Activated CD4-positive, alpha-beta T cell treated with anti-CD3 and anti-CD28 coated beads, Interleukin-2, Interleukin-6, amounts not matched to agents 100 ng/mL and 50 ng/mL, durations not matched to agents 16 hours and 8 hours (primary cell): Measurements from ENCODE around the gene BRD3.
"Not testable (repeated sequence)": the region's sequence is repeated elsewhere in the genome, so short reads cannot be mapped to it uniquely, and the experiment has no call there.

ENCODE experiments used
- DNase-seq: peaks from one replicate; pipeline ENCODE4 v3.0.0-alpha.2; 2020

BRD3 gene

DNA sequence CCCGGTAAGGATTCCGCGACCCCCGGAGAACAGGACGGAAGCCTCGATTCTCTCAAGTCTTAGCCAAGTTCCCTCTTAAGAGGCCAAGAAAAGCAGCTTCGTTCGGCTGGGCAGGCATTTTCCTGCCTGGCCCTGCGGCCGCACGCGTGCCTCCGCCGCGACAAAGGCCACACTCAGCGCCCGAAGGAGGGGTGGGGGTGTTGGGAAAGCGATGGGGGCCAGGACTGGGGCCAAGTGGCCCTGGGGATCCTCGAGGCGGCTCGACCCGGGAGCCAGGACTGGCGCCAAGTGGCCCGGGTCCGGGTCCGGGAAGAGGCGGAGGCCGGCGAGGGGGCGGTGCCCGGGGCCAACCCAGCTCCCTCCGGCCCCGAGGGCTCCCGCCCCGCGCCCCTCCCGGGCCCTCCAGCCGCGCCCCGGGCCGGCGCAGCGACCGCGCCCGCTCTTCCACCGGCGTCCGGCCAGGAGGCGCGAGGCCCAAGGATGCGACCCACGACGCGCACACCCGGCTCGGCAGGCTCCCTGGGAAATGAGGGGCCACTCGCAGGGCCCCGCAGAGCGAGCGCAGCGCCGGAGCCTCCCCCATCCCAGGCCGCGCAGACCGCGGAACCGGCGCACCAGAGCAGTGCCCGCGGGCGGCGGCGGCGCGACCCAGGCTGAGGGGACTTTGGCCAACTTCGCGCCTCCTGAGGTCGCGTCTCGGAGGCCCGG lies 76.5 kb downstream of the BRD3 start:
- DNase-seq, result no peak

DNA sequence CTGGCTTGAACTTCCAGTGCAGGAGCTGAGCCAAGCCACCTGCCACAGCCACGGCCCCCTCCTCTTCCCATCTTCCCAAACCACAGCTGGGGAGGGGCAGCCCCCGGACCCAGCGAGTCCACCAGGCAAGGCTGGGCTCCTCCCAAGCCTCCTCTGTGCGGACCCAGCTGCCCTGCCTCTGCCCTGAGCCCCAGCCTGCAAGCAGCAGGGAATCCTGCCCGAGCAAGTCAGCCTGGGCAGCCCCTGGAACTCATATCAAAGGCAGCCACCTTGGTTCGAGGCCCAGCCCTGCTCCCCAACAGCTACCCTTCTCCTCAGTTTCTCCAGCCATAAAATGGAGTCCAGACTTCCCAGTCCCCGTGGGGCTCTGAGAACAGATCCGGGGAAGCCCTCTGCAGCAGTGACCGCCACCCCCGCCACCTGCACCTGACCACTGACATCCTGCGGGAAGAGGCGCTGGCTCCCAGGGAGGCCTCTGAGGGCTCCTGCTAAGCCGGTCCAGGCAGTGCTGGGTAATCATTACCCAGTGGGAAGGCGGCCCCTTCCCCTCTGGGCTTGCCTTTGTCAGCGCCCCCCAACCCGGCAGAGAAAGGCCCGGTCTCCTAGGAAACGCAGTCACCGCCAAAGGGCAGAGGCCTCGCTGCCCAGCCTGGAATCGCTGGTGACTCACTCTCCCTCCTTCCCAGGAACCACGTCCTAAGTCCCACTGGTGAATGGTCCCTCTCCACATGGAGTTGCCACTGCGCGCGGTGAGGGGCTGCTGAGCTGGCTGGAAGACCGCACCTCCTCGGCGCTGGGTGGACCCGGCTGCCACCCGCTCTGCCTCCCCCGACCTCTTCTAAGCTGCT lies 77.2 kb downstream of the BRD3 start:
- no peak for DNase-seq

DNA sequence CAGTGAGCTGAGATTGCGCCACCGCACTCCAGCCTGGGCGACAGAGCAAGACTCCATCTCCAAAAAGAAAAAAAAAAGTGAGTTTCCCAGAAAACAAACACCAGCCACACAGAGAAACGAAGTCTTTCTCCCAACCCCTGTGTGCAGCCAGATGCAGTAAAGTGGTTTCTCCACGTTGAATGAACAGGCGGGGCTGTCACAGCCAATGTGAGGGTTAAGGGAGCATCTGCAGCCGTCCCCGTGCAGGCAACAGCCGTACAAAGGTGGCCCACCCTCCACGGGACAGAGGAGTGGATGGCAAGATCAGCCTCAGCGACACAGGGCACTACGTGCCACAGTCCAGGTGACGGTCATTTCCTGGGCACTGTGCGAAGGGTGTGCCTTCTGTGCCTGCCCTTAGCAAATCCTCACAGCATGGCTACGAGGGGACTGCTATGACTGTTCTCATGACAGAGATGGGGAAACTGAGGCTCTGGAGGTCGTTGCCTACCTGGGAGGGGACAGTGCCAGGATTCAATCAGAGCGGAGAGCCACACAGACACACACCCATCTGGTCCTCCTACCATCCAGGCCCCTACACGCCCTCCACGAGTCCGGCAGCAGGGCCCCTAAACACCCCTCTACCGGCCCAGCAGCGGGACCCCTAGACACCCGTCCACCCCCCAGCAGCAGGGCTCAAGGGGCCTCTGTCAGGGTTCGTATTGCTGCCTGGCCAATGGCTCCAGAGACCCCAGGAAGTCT lies 78.0 kb downstream of the BRD3 start:
- no peak for DNase-seq

DNA sequence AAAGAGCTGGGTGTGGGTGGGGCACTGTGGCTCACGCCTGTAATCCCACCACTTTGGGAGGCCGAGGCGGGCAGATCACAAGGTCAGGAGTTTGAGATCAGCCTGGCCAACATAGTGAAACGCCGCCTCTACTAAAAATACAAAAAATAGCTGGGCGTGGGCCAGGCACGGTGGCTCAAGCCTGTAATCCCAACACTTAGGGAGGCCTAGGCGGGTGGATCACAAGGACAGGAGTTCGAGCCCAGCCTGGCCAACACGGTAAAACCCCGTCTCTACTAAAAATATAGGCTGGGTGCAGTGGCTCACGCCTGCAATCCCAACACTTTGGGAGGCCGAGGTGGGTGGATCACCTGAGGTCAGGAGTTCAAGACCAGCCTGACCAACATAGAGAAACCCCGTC lies 79.1 kb downstream of the BRD3 start:
- DNase-seq, result not testable (repeated sequence)

DNA sequence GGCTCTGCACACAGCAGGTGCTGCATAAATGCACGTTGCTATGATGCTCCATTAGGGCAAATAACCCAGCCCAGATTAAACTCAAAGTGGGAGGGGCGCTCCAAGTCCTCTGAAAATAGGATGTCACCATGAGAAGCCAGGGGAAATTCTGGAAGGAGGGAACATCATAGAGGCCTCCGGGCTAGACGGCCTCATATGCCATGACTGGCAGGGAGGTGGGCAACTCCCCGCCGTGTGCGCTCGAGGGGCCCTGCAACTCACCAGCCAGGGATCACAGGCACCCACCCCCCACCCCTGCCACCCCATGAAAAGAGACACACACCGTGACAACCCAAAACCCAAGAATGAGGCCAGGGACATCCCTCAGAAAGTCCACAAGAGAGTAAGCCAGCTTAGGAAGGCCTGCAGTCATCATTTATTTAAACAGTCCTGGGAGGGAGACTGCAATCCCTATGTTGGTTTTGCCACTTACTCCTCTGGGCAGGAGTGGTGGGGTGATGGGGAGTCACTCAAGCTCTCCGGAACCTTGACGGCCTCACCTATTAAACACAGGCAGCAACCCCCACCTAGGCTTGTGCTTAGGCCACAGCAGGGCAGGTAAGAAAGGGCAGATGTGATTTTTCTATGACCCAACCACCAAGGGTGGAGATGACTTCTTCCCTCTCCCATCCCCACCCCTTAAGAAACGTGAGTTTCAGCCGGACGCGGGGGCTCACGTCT lies 79.7 kb downstream of the BRD3 start:
- no peak for DNase-seq

DNA sequence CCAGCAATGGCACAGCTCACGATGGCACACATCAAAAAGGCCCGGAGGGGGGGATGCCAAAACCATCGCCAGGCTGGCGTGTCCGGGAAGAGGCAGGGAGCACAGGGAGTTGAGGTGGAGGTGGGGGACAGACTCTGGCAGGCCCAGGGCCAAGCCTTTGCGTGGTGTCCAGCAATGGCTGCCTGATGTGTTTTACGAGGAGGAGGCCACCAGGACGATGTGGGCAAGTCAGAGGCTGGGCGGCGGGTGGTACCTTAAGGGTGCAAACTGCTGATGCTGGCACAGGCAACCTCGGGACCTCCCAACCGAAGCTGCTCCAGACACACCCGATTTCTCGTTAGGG lies 80.4 kb downstream of the BRD3 start:
- no peak for DNase-seq

DNA sequence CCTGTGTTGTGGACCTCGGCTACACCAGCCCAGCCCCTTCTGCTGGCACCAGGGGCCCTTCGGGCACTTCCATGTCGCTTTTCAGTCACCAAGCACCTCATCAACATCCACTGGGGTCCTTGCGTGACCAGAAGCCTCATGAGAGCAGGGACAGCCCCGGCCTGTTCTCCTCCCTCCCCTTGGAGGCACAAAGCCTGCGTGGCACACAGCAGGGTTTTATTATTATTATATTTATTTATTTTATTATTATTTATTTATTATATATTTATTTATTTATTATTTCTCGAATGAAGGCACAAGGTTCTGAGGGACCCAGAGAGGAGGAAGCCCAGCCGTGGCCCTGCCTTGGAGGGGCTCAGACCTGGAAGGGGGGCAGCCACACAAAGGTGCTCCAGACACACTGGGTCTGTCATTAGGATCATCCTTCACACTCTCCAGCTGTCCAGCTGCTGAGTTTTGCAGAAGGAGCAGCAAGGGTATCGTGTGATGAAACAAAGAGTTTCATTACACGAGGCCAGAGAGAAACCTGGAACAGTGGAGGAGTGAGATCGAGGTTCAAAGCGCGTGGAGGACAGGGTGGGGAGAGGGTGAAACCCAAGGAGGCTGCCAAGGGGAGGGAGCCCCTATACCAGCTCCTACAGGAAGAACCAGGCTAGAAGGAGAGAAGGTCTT lies 80.9 kb downstream of the BRD3 start:
- no peak for DNase-seq

DNA sequence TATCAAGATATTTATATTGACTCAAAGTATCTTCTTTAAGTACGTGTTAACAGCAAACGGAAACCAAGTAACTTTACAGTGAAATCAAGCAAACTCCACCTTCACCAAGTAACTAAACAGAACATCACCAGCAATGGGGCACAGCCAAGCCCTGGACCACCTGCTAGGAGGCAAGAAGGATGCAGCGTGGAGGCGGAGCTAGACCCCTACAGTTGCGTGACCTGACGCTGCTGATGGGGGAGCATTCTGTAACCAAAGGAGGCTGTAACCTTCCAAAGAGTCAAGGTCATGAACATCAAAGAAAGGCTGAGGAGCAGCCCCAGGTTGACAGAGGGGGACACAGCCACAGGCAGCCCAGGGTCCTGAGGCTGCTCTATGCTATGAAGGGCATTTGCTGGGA lies 81.8 kb downstream of the BRD3 start:
- no peak for DNase-seq

DNA sequence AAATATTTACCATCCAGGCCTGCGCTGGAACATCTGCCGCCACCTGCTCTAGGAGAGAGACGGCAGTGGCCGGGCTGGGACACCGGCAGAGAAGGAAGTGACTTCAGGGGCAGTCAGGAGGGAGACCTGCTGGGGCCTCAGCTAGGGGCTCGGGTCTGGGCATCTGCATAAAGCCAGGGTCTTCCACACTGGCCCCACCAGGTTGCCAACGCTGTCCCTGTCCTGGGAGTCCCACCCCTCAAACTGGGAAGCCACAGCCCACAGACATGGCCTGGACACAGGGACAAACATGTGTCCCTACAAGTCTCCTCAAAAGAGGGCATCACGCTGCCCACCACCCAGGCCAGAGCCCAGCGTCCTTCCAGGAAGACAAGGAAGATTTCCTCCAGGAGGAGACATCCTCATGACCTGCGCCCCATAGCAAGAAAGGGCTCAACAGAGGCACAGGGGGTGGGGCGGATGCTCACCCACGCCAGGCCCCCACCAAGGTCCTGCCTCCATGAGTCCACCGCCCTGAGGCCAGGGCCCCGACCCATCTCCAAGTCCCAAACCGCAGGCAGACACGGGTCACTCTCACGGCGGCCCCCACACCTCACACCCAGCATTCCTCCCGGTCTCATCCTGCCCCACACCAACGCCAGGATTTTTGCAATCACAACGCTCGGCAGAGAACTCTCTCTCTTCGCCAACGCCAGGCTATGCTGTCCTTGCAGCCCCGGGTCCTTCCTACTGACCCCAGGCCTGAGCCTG lies 84.7 kb downstream of the BRD3 start:
- DNase-seq, result no peak

DNA sequence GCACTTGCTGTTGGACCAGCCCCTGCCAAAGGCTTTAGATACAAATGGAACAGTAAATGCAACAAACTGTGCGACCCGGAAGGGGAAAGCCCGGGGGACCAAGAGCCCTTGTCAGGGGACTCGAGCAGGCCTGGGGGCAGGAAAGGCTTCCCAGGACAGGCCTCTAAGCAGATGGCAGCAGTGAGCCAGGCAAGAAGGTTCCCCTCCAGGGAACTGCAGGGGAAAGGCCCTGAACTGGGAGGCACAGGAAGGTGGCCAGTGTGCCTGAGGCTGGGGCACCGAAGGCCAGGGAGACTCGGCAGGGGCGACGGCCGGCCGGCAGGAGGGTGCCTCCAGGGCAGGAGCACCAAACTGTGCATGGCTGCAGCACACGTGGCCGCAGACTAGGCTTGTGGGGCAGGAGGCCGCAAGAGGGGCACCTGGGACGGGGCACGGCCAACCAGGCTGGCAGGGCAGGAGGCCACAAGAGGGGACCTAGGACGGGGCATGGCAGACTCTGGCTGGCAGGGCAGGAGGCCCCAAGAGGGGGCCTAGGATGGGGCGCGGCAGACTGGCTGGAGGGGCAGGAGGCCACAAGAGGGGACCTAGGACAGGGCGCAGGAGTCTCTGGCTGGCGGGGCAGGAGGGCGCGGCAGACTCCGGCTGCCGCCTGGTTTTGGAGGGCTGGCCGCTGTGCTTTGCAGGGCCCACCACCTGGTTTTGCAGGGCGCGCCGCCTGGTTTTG lies 85.7 kb downstream of the BRD3 start:
- DNase-seq, result no peak

DNA sequence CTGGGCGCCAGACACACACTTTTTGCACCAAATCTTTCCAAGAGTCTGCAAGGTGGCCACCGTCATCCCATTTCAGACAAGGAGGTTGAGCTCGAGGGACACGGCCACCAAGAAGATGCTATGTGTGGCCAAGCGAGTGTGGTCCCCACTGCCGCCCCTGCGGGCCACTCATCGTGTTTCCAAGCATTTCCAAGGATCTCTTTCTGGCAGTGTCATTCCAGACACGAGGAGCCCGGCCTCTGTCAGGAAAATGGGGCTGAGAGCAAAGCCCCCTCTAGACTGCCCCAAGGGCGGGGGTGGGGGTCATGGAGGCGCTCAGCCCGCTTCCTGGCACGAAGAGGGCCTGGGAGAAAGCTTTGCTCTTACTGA lies 86.3 kb downstream of the BRD3 start:
- DNase-seq, result no peak

DNA sequence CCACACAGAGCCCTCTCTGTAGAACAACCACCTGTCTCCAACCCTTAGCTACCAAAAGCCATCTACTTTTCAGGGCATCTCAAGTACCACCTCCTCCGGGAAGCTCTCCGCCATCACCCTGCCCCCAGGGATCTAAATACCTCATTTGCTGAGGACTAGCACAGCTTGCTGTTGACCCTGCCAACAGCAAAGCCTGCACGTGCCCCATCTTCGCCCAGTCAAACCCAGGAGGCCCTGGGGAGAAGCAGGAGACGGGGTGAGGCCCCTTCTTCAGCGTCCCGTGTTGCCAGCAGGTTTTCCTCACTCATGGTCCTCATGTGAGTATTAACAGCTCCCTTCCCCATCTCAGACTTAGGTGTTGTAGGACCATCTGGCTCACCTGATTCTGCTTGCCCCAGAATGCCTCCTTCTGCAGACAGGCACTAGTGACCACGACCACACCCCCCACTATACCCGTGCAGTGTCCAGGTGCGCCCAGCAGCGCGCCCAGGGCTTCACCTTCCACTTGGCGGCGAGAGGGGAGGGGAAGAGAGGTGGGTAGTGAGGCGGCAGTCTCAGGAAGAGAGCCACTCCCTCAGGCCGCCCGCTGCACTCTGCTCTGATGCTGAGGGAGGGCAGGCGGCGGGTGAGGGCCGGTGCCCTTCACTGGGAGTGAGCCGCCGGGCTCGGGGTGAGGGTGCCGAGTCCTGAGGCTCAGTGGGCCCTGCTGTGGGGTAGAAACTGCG lies 86.8 kb downstream of the BRD3 start:
- no peak for DNase-seq
